ENCODE data around the gene KRTAP4-8.
"Not testable (repeated sequence)": the region's sequence is repeated elsewhere in the genome, so short reads cannot be mapped to it uniquely, and the experiment has no call there.

GRCh38 chr17:41054556-41054955 is 43.4 kb downstream of the KRTAP4-8 start:
- TF ChIP-seq ZNF501 (tag by site-specific recombination; IDR thresholded peaks at IDR 0.05); ZBTB21 (tag by site-specific recombination; IDR thresholded peaks at IDR 0.05); RBAK (tag by site-specific recombination; IDR thresholded peaks at IDR 0.05); ZNF768 (tag by site-specific recombination; IDR thresholded peaks at IDR 0.05); PATZ1 (tag by site-specific recombination; IDR thresholded peaks at IDR 0.05); SETDB1 (IDR thresholded peaks at IDR 0.05; ENCODE audit: insufficient read length, low read length); CTCF (tag by site-specific recombination; IDR thresholded peaks at IDR 0.05); ZEB2 (tag by site-specific recombination; IDR thresholded peaks at IDR 0.05); ZSCAN18 (tag by site-specific recombination; IDR thresholded peaks at IDR 0.05): not testable (repeated sequence)
- TF ChIP-seq GLIS1 (tag by site-specific recombination; IDR thresholded peaks at IDR 0.05): peak; percentile 51; the same call in 1 of the 2 replicates
